Measurements from ENCODE around the gene NPIPA5.
"Not testable (repeated sequence)": the region's sequence is repeated elsewhere in the genome, so short reads cannot be mapped to it uniquely, and the experiment has no call there.

Gene NPIPA5

GRCh38 chr16:15389916-15390315 is 11.8 kb upstream of the NPIPA5 start:
- not testable (repeated sequence) for DNase-seq (ENCODE audit: low read depth)

DNA sequence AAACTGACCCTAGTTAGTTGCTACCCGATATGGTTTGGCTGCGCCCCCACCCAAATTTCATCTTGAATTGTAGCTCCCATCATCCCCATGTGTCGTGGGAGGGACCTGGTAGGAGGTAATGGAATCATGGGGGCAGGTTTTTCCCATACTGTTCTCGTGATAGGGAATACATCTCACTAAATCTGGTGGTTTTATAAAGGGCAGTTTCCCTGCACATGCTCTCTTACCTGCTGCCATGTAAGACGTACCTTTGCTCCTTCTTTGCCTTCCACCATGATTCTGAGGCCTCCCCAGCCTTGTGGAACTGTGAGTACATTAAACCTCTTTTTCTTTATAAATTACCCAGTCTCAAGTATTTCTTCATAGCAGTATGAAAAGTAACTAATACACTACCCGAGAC is 10.0 kb upstream of the NPIPA5 start:
- not testable (repeated sequence) for DNase-seq (ENCODE audit: low read depth)

GRCh38 chr16:15382810-15383209 is 4.7 kb upstream of the NPIPA5 start:
- DNase-seq (ENCODE audit: low read depth) = not testable (repeated sequence)

DNA sequence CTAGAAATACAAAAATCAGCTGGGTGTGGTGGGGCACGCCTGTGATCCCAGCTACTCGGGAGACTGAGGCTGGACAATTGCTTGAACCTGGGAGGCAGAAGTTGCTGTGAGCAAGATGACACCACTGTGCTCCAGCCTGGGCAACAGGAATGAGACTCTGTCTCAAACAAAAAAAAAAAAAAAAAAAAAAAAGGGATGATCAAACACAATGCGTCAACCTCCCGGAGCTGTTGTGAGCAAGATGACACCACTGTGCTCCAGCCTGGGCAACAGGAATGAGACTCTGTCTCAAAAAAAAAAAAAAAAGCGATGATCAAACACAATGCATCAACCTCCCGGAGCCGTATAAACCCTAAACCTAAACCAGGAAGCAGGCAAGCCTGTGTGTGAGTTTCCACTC is 20.6 kb downstream of the NPIPA5 start:
- not testable (repeated sequence) for DNase-seq (ENCODE audit: low read depth)

- not testable (repeated sequence) for DNase-seq (ENCODE audit: low read depth)
Observed at GRCh38 chr16:15354846-15355245, 23.2 kb downstream of the NPIPA5 start.

GRCh38 chr16:15352852-15353251 is 25.2 kb downstream of the NPIPA5 start:
- not testable (repeated sequence) for DNase-seq (ENCODE audit: low read depth)

- not testable (repeated sequence) for DNase-seq (ENCODE audit: low read depth)
Observed at GRCh38 chr16:15351745-15352144, 26.3 kb downstream of the NPIPA5 start.

GRCh38 chr16:15351251-15351650 is 26.8 kb downstream of the NPIPA5 start:
- DNase-seq (ENCODE audit: low read depth) = not testable (repeated sequence)

DNA sequence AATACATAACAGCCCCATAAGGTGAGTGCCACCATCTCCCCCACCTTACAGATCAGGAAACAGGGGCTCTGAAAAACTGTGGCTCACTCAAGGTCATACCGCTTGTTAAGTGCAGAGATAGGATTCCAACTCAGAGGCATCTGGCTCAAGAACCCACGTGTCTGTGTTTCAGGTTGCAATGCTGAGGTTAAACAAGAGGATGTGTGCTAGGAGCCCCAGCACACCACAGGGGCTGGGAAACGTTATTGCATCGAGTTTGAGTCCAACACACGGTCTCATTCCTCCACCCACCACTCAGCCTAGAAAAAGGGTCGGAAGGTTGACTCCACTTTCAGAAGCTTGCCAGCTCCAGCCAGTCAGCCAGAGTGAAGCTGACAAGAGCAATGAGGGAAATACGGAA is 29.4 kb downstream of the NPIPA5 start:
- not testable (repeated sequence) for DNase-seq (ENCODE audit: low read depth)

- DNase-seq (ENCODE audit: low read depth) = not testable (repeated sequence)
Observed at GRCh38 chr16:15342337-15342736, 35.8 kb downstream of the NPIPA5 start.

DNA sequence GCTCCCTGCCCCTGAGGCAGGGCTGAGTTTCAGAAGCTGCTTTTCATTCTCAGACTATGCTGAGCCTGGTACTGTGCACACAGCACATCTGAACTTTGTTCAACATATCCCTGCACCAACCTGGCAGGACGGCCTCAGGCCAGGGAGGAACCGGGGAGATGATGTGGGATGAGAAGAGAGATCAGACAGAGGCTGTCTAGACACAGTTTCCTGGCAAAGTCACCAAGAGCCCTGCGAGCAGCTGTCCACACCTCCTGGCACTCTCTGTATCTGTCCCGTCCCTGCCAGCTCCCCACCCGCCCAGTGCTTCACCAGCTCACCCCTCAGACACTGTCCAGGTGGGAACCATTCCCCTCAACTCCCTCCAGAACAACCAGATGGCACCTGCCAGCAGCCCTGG is 39.1 kb downstream of the NPIPA5 start:
- not testable (repeated sequence) for DNase-seq (ENCODE audit: low read depth)

DNA sequence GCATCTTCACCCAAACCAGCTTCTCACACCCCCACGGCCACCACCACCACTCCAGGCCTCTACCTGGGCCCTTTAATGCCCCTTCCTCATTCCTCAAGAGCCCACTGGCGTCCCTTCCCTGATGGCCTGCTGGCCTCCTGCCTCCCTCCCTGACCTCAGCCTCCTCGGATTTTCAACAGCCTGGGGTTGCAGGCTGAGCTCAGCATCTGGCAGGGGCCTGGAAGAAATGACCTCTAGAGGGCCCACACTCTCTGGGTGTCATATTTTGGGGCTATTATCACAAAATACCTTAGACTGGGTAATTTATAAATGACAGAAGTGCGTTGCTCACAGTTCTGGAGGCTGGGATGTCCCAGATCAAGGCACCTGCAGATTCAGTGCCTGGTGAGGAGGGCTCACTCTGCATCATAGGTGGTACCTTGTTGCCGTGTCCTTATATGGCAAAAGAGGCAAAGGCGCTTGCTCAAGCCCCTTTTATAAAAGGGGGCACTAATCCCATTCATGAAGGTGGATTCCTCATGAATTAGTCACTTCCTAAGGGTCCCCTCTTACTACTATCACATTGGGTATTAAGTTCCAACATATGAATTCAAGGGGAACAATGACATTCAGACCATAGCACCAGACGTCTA is 40.0 kb downstream of the NPIPA5 start:
- not testable (repeated sequence) for DNase-seq (ENCODE audit: low read depth)

DNA sequence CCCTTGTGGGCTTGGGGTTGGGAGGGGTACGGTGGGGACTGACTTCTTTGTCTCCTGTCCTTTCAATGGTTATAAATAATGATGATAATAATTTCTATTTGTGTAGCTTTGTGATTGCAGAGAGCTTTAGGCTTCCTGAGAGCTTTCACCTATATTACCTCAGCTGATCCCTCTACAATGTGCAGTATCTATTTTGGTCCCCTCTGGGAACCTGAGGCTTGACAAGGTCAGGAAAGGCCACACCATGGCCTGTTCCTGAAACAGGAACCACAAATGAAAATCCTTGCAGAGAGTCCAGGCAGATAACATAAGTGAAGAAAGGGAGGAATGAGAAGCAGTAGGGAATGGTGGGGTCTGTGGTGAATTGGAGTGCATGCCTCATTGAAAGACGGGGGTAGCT is 42.5 kb downstream of the NPIPA5 start:
- not testable (repeated sequence) for DNase-seq (ENCODE audit: low read depth)

DNA sequence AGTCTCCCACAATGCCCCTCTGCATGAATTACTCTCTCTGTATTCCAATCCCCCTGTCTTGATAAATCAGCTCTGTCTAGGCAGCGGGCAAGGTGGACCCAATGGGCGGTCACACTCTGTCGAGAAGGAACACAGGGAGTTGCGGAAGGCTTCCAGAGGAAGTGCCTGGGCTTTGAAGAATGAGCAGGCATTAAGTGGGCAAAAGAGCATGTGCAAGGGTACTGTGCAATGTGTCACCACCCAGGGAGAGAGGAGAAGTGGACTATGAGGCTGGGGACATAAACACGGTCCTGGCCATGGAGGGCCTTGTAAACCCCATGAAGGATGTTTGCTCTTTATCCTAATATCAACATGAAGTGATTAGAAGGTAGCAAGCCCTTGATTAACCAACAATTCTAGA is 44.1 kb downstream of the NPIPA5 start:
- not testable (repeated sequence) for DNase-seq (ENCODE audit: low read depth)

DNA sequence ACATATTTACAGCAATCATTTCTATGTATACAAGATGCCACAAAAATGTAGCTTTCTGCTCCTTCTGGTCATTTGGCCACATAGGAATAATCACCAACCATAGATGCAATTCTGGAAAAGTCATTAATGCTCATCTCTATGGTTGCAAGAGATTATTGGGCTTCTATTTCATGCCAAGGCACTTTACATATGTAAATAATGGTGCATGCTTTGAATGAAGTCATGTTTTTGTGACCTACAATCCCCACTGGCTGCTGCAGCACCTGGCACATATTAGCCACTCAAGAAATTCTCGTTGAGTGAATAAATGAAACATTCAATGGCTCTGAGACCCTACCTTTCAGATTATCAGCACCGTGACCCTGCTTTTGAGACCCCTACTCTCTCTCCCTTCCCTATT is 47.1 kb downstream of the NPIPA5 start:
- DNase-seq (ENCODE audit: low read depth) = not testable (repeated sequence)

DNA sequence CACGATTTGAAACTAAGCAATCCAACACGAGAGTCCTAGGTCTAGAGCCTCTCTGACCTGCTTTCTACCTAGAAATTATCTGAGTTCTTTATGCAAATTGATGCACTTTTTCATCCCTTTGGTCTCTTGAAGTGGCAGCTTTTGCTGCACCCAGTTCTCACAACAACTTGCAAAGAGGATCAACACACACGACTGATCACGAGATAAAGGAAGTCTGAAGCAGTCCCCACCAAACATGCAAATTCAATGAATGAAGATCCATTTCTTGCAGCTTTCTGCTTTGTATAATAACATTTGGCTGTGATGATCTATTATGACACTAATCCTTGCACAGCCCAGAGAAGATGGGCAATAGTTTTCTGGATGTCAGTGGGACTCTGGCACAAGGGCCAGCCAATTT is 53.1 kb downstream of the NPIPA5 start:
- not testable (repeated sequence) for DNase-seq (ENCODE audit: low read depth)

DNA sequence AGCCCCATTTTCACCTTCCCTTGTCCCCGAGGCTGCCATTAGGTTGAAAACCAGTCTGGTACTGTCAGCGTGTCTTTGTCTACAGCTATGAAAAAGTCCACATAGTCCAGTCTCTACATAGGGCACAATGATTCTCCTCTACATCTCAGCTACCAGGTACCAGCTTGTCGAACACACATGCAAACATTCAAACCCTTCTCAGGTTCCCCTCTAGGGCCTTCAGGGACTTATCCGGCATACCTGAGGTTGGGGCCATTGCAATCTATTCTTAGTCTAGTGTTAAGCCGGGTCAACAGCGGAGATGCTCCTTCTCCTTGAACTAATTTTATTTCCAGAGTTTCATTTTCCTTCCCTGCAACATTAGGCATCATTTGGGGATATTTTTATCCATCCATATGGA is 54.7 kb downstream of the NPIPA5 start:
- not testable (repeated sequence) for DNase-seq (ENCODE audit: low read depth)

GRCh38 chr16:15321221-15321620 is 56.9 kb downstream of the NPIPA5 start:
- not testable (repeated sequence) for DNase-seq (ENCODE audit: low read depth)

DNA sequence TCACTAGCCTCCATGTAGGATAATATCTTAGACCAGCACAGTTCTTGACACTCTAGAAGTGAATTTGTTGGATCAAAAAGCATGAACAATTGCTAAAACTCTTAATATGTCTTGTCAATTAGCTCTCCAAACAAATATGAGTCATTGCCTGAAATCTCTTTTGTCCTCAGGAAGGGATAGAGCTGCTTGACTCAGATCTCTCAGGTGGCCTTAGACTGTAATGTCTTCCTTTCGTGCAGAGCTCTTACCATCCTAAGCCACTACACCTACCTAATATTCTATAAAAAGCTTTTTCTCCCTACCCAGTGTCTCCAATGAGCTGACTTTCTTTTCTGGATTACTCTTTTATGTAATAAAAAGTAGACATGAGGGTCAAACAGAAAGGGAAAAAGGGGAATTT is 63.5 kb downstream of the NPIPA5 start:
- DNase-seq (ENCODE audit: low read depth) = not testable (repeated sequence)

Data from stimulated activated CD8-positive, alpha-beta memory T cell treated with anti-CD3 and anti-CD28 coated beads, Interleukin-15, amount 100 ng/mL, for 24 hours (primary cell).